Adrenal gland (tissue), 12 donors: ENCODE measurements around the gene GRIFIN. TPM values are rescaled to one million over a fixed set of nuclear protein-coding genes. Genes with fewer than 3 reads are reported as not detected.
A peak's percentile ranks its signal among the peaks of the same experiment; 100 is the strongest.

Experiments
- DNase-seq, 7 donors: peaks; one replicate each; pipeline ENCODE4 v3.0.0-alpha.2; 2019 to 2020
- H3K27ac ChIP-seq, 5 donors: fragments of 200-600 bp; sonication (generic) in 4 of 5; 1 replicate in 3 of 5; 2 replicates in 2 of 5; pipeline versions ENCODE4 v1.5.1 to v1.8.0; 2016 to 2020; ENCODE audit warnings: mild to moderate bottlenecking in 1 of 5
- H3K27me3 ChIP-seq: fragments of 200-600 bp; 2 replicates; pipeline ENCODE4 v1.8.0; 2021
- H3K36me3 ChIP-seq, 2 donors: fragments of 200-600 bp; replicated peaks in 1 of 2; 1 replicate in 1 of 2; 2 replicates in 1 of 2; pipeline versions ENCODE4 v1.5.1 to v1.8.0; 2018 to 2022
- H3K4me1 ChIP-seq, 2 donors: fragments of 200-600 bp; replicated peaks in 1 of 2; 1 replicate in 1 of 2; 2 replicates in 1 of 2; pipeline versions ENCODE4 v1.5.1 to v1.8.0; 2018 to 2021
- H3K4me3 ChIP-seq, 4 donors: fragments of 200-600 bp; sonication (generic) in 3 of 4; one replicate each; pipeline ENCODE4 v1.5.1; 2016 to 2018
- H3K9me3 ChIP-seq, 3 donors: fragments of 200-600 bp; sonication (generic) in 1 of 3; replicated peaks in 1 of 3; 1 replicate in 2 of 3; 2 replicates in 1 of 3; pipeline versions ENCODE4 v1.5.1 to v1.8.0; 2016 to 2021
- CTCF ChIP-seq, 6 experiments: fragments of 450-650 bp in 4 of 6; fragments of 200-600 bp in 2 of 6; sonication (generic) in 1 of 6; IDR thresholded peaks; 1 replicate in 5 of 6; 2 replicates in 1 of 6; pipeline versions ENCODE4 v1.5.1 to v1.8.0; 2016 to 2021; ENCODE audit warnings: antibody characterized with exemption in 6 of 6, mild to moderate bottlenecking in 2 of 6, moderate library complexity in 1 of 6
- POLR2A ChIP-seq, 2 donors: fragments of 450-650 bp; IDR thresholded peaks; one replicate each; pipeline ENCODE4 v1.6.1; 2017; ENCODE audit warnings: antibody characterized with exemption in 2 of 2, mild to moderate bottlenecking in 2 of 2, moderate library complexity in 1 of 2
- WGBS, 4 donors: extraction: QIAGEN DNeasy Blood & Tissue Kit in 2 of 4; methylation state at CpG; one replicate each; pipeline versions ENCODE4 v1.1.5 to v1.1.7; 2013 to 2017; 5-methylcytosine and 5-hydroxymethylcytosine counted together
- intact Hi-C, 2 donors: fragments of 100-400 bp; cut with DNase I; formaldehyde crosslinking; loops; one replicate each; pipeline versions ENCODE4 v1.14.1 to v1.15.0; 2022 to 2023
- polyA plus RNA-seq, 3 donors: library from polyadenylated mRNA; stranded (reverse); fragments of 200-250 nt in 2 of 3; fragments of 350-450 nt in 1 of 3; fragmentation: Illumina TruSeq in 1 of 3; extraction: RNeasy Lipid Tissue Mini Kit (QIAGEN cat#74804) in 1 of 3; gene quantifications; one replicate each; pipeline ENCODE4 v1.2.3, GENCODE V29; 2013 to 2014
- total RNA-seq, 9 donors: library from RNA; depleted of rRNA in 4 of 9; stranded (reverse); fragments of >200 nt in 4 of 9; fragments of 120-200 nt in 1 of 9; fragmentation: NEBNext Ultra II Directional in 1 of 9; extraction: Animal tissue kit (Norgen Biotek cat#: 25700) in 1 of 9; gene quantifications; one replicate each; pipeline versions ENCODE4 v1.1.0 to v1.2.4, GENCODE V29; 2013 to 2023
- donor health status: healthy with polysubstance abuse.
- donor health status: Bipolar disorder and iron deficiency.
- donor health status: DM: yes; HTN: yes; CAD: no.
- donor health status: DM: no; HTN: no; CAD: no.
- donor health status: DM: no; HTN: no; CAD: no.
- donor health status: DM: yes; HTN: yes; CAD: no.

GRIFIN gene
- total and polyA plus RNA-seq, 12 donors, result not detected

GRCh38 chr7:2452643-2453270, 23.4 kb downstream of the GRIFIN start:
- no peak for TF ChIP-seq CTCF (IDR thresholded peaks at IDR 0.05)
- no peak for TF ChIP-seq POLR2A (IDR thresholded peaks at IDR 0.05)
- 88 to 93% (median 89%) methylated on average over 7 to 8 of the region's 8 CpGs for WGBS, 4 donors
- no peak overlapping the region for H3K4me3 ChIP-seq
- H3K9me3 ChIP-seq, result no peaks in the 10 kb centered on the region
- no peak for DNase-seq
- H3K4me1 ChIP-seq, result peaks cover 7 to 10% of the 10 kb centered on the region in 2 donors
- no peaks in the 10 kb centered on the region for H3K36me3 ChIP-seq
- intact Hi-C loops, result no loop called here
- H3K27ac ChIP-seq, result no peak overlapping the region
- no peaks in the 10 kb centered on the region for H3K27me3 ChIP-seq

GRCh38 chr7:2452074-2452507, 24.1 kb downstream of the GRIFIN start:
- H3K4me3 ChIP-seq, result peak overlapping the region in 1 of 4 donors; percentile 46
- DNase-seq, result peak in 1 of 7 donors; percentile 42
- H3K36me3 ChIP-seq, result no peaks in the 10 kb centered on the region
- TF ChIP-seq POLR2A (IDR thresholded peaks at IDR 0.05), result no peak
- TF ChIP-seq CTCF (IDR thresholded peaks at IDR 0.05), result no peak
- WGBS, 4 donors, result 25 to 31% (median 28%) methylated on average over 8 to 16 of the region's 16 CpGs
- intact Hi-C loops, result no loop called here
- no peak overlapping the region for H3K27ac ChIP-seq
- H3K9me3 ChIP-seq, result no peaks in the 10 kb centered on the region
- H3K27me3 ChIP-seq, result no peaks in the 10 kb centered on the region
- peaks cover 7 to 10% of the 10 kb centered on the region in 2 donors for H3K4me1 ChIP-seq

- Histone ChIP-seq H3K36me3 (no peaks in the 10 kb centered on the region), H3K4me1 (peaks cover 7 to 10% of the 10 kb centered on the region in 2 donors), H3K9me3 (no peaks in the 10 kb centered on the region), H3K27ac (no peak overlapping the region), H3K4me3 (peak overlapping the region in 1 of 4 donors; percentile 46), H3K27me3 (no peaks in the 10 kb centered on the region)
- WGBS, 4 donors, result 14 to 16% (median 14%) methylated on average over 7 to 34 of the region's 34 CpGs; no CpG with 5 or more reads in 1 of the 4 donors
- intact Hi-C loops, result no loop called here
- peak; percentile 80 to 91 (median 86) for DNase-seq
- no peak for TF ChIP-seq POLR2A (IDR thresholded peaks at IDR 0.05)
- peak; percentile 79 to 93 (median 86) for TF ChIP-seq CTCF (IDR thresholded peaks at IDR 0.05)
These were observed 24.8 kb downstream of the GRIFIN start for GRCh38 chr7:2451171-2452073.
